NCI-H2227 treated with DMSO at 0.1 percent for 48 hours (cell line): ENCODE measurements around the gene RBM20.
"Not testable (repeated sequence)": the region's sequence is repeated elsewhere in the genome, so short reads cannot be mapped to it uniquely, and the experiment has no call there.

Experiments used
- DNase-seq: peaks from one replicate; lab custom pipeline; 2025; lab: John Stamatoyannopoulos, UW

Gene RBM20

GRCh38 chr10:110857265-110858171 lies 213.4 kb downstream of the RBM20 start:
- DNase-seq: no peak

GRCh38 chr10:110858297-110858934 lies 214.3 kb downstream of the RBM20 start:
- DNase-seq: no peak

GRCh38 chr10:110859206-110859972 lies 215.3 kb downstream of the RBM20 start:
- no peak for DNase-seq

GRCh38 chr10:110859973-110860376 lies 215.8 kb downstream of the RBM20 start:
- DNase-seq: no peak

- no peak for DNase-seq
Observed at GRCh38 chr10:110860576-110861241, 216.6 kb downstream of the RBM20 start.

GRCh38 chr10:110861476-110861875 lies 217.3 kb downstream of the RBM20 start:
- DNase-seq: no peak

- DNase-seq: no peak
Observed at GRCh38 chr10:110861930-110862649, 218.0 kb downstream of the RBM20 start.

- DNase-seq: no peak
Observed at GRCh38 chr10:110862961-110863360, 218.8 kb downstream of the RBM20 start.

- DNase-seq: no peak
Observed at GRCh38 chr10:110863361-110863760, 219.2 kb downstream of the RBM20 start.

GRCh38 chr10:110863956-110864355 lies 219.8 kb downstream of the RBM20 start:
- DNase-seq: no peak

GRCh38 chr10:110864662-110865140 lies 220.6 kb downstream of the RBM20 start:
- DNase-seq: no peak

- no peak for DNase-seq
Observed at GRCh38 chr10:110865186-110865808, 221.2 kb downstream of the RBM20 start.

GRCh38 chr10:110865809-110866482 lies 221.8 kb downstream of the RBM20 start:
- no peak for DNase-seq

- not testable (repeated sequence) for DNase-seq
Observed at GRCh38 chr10:110867011-110867806, 223.1 kb downstream of the RBM20 start.

GRCh38 chr10:110867807-110868465 lies 223.8 kb downstream of the RBM20 start:
- DNase-seq: no peak

GRCh38 chr10:110868981-110869380 lies 224.8 kb downstream of the RBM20 start:
- no peak for DNase-seq

GRCh38 chr10:110870823-110871297 lies 226.7 kb downstream of the RBM20 start:
- DNase-seq: no peak

GRCh38 chr10:110871298-110872084 lies 227.4 kb downstream of the RBM20 start, which contains the start of gene PDCD4:
Gene PDCD4, plus strand, starts transcription at chr10:110871928. Its CDS starts 4,100 bp downstream, at chr10:110876028.
- peak; percentile 93 for DNase-seq
